Lower lobe of right lung (tissue), 2 donors: ENCODE results near the gene TSPYL1. TPM values are rescaled to one million over a fixed set of nuclear protein-coding genes. Genes with fewer than 3 reads are reported as not detected.

Experiments used
- ATAC-seq, 2 donors: fragments of 200-7000 bp; cut with Tn5 transposase; one replicate each; pipeline ENCODE4 v1.9.1; 2020 to 2022; ENCODE audit warnings: mild to moderate bottlenecking in 2 of 2, moderate library complexity in 2 of 2
- DNase-seq: peaks from one replicate; pipeline ENCODE4 v3.0.0-alpha.2; 2020
- H3K27ac ChIP-seq: fragments of 200-600 bp; one replicate; pipeline ENCODE4 v1.8.0; 2022
- H3K27me3 ChIP-seq: fragments of 200-600 bp; one replicate; pipeline ENCODE4 v1.8.0; 2022; ENCODE audit warnings: low read depth
- H3K36me3 ChIP-seq: fragments of 200-600 bp; one replicate; pipeline ENCODE4 v1.8.0; 2022; ENCODE audit warnings: mild to moderate bottlenecking
- H3K4me1 ChIP-seq: fragments of 200-600 bp; one replicate; pipeline ENCODE4 v1.8.0; 2022
- H3K4me3 ChIP-seq: fragments of 200-600 bp; one replicate; pipeline ENCODE4 v1.8.0; 2022; ENCODE audit warnings: mild to moderate bottlenecking
- H3K9me3 ChIP-seq: fragments of 200-600 bp; one replicate; pipeline ENCODE4 v1.8.0; 2022
- CTCF ChIP-seq: fragments of 200-600 bp; IDR thresholded peaks from one replicate; pipeline ENCODE4 v1.8.0; 2022; ENCODE audit warnings: antibody characterized with exemption, mild to moderate bottlenecking
- intact Hi-C: fragments of 100-400 bp; cut with DNase I; formaldehyde crosslinking; loops from one replicate; pipeline ENCODE4 v1.11.0; 2022
- long read RNA-seq: library from polyadenylated mRNA; unstranded; transcript quantifications from one replicate; pipeline ENCODE4 v2.0.0, GENCODE V29; 2021
- total RNA-seq: library from RNA; stranded (reverse); fragmentation: NEBNext Ultra II Directional; extraction: Animal tissue kit (Norgen Biotek cat#: 25700); gene quantifications from one replicate; pipeline ENCODE4 v1.2.1, GENCODE V29; 2021
- donor health status: DM: no; HTN: yes; CAD: no; lungs with severe emphysema.

Gene TSPYL1
- total RNA-seq, result 72.7 TPM
- long read RNA-seq, transcript TSPYL1-201 (1 exons, 3,326 nt), result major isoform, 67 of 68 reads
- long read RNA-seq, partial matches to known transcripts, result 0 of 68 reads
- long read RNA-seq, other reads (novel, unspliced or antisense), result 1 of 68 reads

- ATAC-seq (peak; percentile 98 to 99), DNase-seq (peak; percentile 97)
- Histone ChIP-seq H3K9me3 (no peaks in the 10 kb centered on the region), H3K4me3 (peak within 1 kb of the TSS; percentile 75), H3K27ac (peak within 1 kb of the TSS; percentile 97), H3K4me1 (peaks cover 59% of the 10 kb centered on the region), H3K27me3 (no peaks in the 10 kb centered on the region), H3K36me3 (peaks cover 8% of the 10 kb centered on the region)
- no peak for TF ChIP-seq CTCF
- intact Hi-C loops, result no loop called here
These were observed at the start of gene TSPYL1 for GRCh38 chr6:116279232-116280160. TSPYL1 (minus strand) TSS chr6:116279930; CDS start chr6:116279830, 100 bp downstream.

DNA sequence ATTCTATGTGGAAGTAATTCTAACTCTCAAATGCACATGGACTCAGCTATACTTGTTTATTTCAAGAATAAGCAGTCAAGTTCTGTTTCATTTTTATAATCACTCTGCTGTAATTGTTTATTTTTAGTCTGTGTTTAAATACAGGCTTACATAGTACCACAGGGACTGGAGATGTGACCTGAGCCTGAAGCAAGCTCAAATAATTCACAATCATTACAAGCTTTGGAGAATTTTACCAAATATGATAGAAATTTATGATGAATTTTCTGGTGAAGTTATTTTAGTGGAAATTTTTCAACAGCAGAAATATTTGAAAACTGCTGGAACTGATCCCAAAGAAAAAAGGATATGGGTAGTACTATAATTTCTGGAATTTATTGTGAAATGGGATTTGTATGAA is 49.4 kb upstream of the TSPYL1 start:
- Histone ChIP-seq H3K4me3 (no peak overlapping the region), H3K27ac (peak overlapping the region; percentile 15), H3K36me3 (no peaks in the 10 kb centered on the region), H3K9me3 (no peaks in the 10 kb centered on the region), H3K27me3 (no peaks in the 10 kb centered on the region), H3K4me1 (peaks cover 13% of the 10 kb centered on the region)
- DNase-seq (no peak), ATAC-seq (no peak)
- no peak for TF ChIP-seq CTCF
- intact Hi-C loops, result no loop called here

DNA sequence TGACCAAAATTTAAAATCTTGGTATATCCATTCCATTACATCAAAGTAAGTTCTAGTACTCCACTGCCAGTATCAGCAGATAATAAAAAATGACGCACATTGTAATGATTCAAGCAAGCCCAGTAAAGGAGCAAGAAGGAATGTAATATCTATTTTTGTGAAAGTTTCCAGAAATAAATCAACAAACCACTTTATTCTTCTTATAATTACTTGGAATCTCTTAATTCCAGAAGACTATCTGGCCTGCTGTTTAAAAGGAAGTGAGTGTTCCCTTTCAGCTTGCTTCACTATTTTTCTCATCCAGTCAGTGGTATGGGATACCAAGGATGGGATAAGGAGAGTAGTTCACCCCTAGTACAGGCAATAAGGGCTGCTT is 48.8 kb upstream of the TSPYL1 start:
- H3K9me3 ChIP-seq, result no peaks in the 10 kb centered on the region
- no peak for DNase-seq
- H3K4me3 ChIP-seq, result no peak overlapping the region
- peaks cover 13% of the 10 kb centered on the region for H3K4me1 ChIP-seq
- H3K36me3 ChIP-seq, result no peaks in the 10 kb centered on the region
- intact Hi-C loops, result no loop called here
- ATAC-seq, result peak in 1 of 2 donors; percentile 26
- no peaks in the 10 kb centered on the region for H3K27me3 ChIP-seq
- no peak for TF ChIP-seq CTCF
- H3K27ac ChIP-seq, result peak overlapping the region; percentile 15

GRCh38 chr6:116327803-116328527 is 48.2 kb upstream of the TSPYL1 start:
- H3K27ac ChIP-seq, result peak overlapping the region; percentile 15
- ATAC-seq, result peak in 1 of 2 donors; percentile 26

More at GRCh38 chr6:116327803-116328527, 48.2 kb upstream of the TSPYL1 start:
- Histone ChIP-seq H3K4me1 (peaks cover 13% of the 10 kb centered on the region), H3K9me3 (no peaks in the 10 kb centered on the region), H3K4me3 (no peak overlapping the region), H3K27me3 (no peaks in the 10 kb centered on the region), H3K36me3 (no peaks in the 10 kb centered on the region)
- no peak for TF ChIP-seq CTCF
- intact Hi-C loops, result no loop called here
- no peak for DNase-seq
